DND-41 (cell line): ENCODE results near the gene PSMG1.

Source experiments
- ATAC-seq: fragments of 200-7000 bp; cut with Tn5 transposase; 3 replicates; pipeline ENCODE4 v1.9.1; 2021; ENCODE audit warnings: low read depth; ENCODE audit not compliant: insufficient read depth
- DNase-seq: peaks from one replicate; pipeline ENCODE4 v3.0.0-alpha.2; 2020
- H2AFZ ChIP-seq: 2 replicates; pipeline ENCODE4 v1.6.0; 2012; ENCODE audit warnings: low read depth, low read length
- H3K27ac ChIP-seq: 2 replicates; pipeline ENCODE4 v1.5.1; 2012; ENCODE audit warnings: low read length, inconsistent platforms
- H3K27me3 ChIP-seq: fragments of 200-600 bp; sonication (generic); 2 replicates; pipeline ENCODE4 v1.6.0; 2012; ENCODE audit warnings: low read length, mild to moderate bottlenecking, inconsistent platforms; ENCODE audit not compliant: insufficient read depth, poor library complexity
- H3K36me3 ChIP-seq: 2 replicates; pipeline ENCODE4 v1.5.1; 2012; ENCODE audit warnings: low read length, inconsistent platforms; ENCODE audit not compliant: insufficient read depth
- H3K4me1 ChIP-seq: 2 replicates; pipeline ENCODE4 v1.5.1; 2012; ENCODE audit warnings: mild to moderate bottlenecking, low read length; ENCODE audit not compliant: insufficient read depth
- H3K4me2 ChIP-seq: 2 replicates; pipeline ENCODE4 v1.6.0; 2012; ENCODE audit warnings: mild to moderate bottlenecking, moderate library complexity, low read length, inconsistent platforms; ENCODE audit not compliant: insufficient read depth
- H3K4me3 ChIP-seq, 2 experiments: fragments of 200-600 bp in 1 of 2; shearing (Covaris generic) in 1 of 2; 2 replicates each; pipeline ENCODE4 v1.5.1; 2012 to 2016; ENCODE audit warnings: inconsistent platforms in 2 of 2, low read length in 2 of 2, mild to moderate bottlenecking in 2 of 2, low read depth in 1 of 2, moderate library complexity in 1 of 2
- H3K79me2 ChIP-seq: 2 replicates; pipeline ENCODE4 v1.6.0; 2012; ENCODE audit warnings: low read length, inconsistent platforms; ENCODE audit not compliant: insufficient read depth
- H3K9ac ChIP-seq: 2 replicates; pipeline ENCODE4 v1.6.0; 2012; ENCODE audit warnings: low read depth, mild to moderate bottlenecking, inconsistent platforms, low read length, moderate library complexity
- H3K9me3 ChIP-seq: 2 replicates; pipeline ENCODE4 v1.5.1; 2012; ENCODE audit warnings: low read length, moderate library complexity, mild to moderate bottlenecking, inconsistent platforms; ENCODE audit not compliant: insufficient read depth, severe bottlenecking
- H4K20me1 ChIP-seq: 2 replicates; pipeline ENCODE4 v1.6.0; 2012; ENCODE audit warnings: low read length; ENCODE audit not compliant: insufficient read depth
- CTCF ChIP-seq: IDR thresholded peaks from 2 replicates; pipeline ENCODE4 v1.5.1; 2012; ENCODE audit warnings: borderline replicate concordance, low read length, moderate library complexity, mild to moderate bottlenecking; ENCODE audit not compliant: poor library complexity, severe bottlenecking; ENCODE audit errors: extremely low read depth
- EZH2 ChIP-seq: IDR thresholded peaks from 3 replicates; pipeline ENCODE4 v1.6.1; 2012; ENCODE audit warnings: borderline replicate concordance, low read depth, mild to moderate bottlenecking, moderate library complexity, low read length, inconsistent platforms; ENCODE audit not compliant: severe bottlenecking

The PSMG1 gene

DNA sequence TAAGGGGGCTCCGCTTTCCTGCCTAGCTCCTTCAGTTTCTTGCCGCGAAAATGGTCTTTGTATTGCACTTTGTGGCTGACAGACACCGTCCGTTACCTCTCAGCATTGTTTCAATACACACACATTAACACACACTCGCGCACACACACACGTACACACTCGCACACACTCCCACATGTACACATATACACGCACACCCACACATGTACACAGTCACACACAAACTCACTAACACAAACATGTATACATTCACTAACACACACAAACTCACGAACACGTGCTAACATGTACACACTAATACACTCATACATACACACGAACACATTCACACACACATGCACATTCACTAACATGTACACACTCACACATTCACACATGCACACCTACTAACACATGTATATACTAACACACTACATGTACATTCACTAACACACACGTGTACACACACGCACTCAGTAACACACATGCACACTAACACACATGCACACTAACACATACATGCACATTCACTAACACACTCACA is 48.9 kb downstream of the PSMG1 start:
- Histone ChIP-seq H3K79me2 (no peaks in the 10 kb centered on the region), H4K20me1 (no peaks in the 10 kb centered on the region), H3K27me3 (no peaks in the 10 kb centered on the region), H3K4me2 (no peak overlapping the region), H3K9me3 (peaks cover 8% of the 10 kb centered on the region), H3K4me1 (peaks cover 7% of the 10 kb centered on the region; the same call in 1 of the 2 replicates), H2AFZ (no peak overlapping the region), H3K36me3 (no peaks in the 10 kb centered on the region), H3K27ac (no peak overlapping the region), H3K9ac (no peak overlapping the region), H3K4me3 (no peak overlapping the region)
- ATAC-seq (no peak), DNase-seq (no peak)
- TF ChIP-seq CTCF (no peak), EZH2 (no peak)

GRCh38 chr21:39132248-39132647 is 51.0 kb downstream of the PSMG1 start:
- TF ChIP-seq EZH2 (no peak), CTCF (no peak)
- Histone ChIP-seq H3K4me1 (peaks cover 2% of the 10 kb centered on the region; the same call in 1 of the 2 replicates), H3K4me2 (no peak overlapping the region), H3K79me2 (no peaks in the 10 kb centered on the region), H4K20me1 (no peaks in the 10 kb centered on the region), H3K36me3 (no peaks in the 10 kb centered on the region), H2AFZ (no peak overlapping the region), H3K4me3 (no peak overlapping the region), H3K27me3 (no peaks in the 10 kb centered on the region), H3K9me3 (peaks cover 8% of the 10 kb centered on the region), H3K9ac (no peak overlapping the region), H3K27ac (no peak overlapping the region)
- DNase-seq (no peak), ATAC-seq (no peak)

DNA sequence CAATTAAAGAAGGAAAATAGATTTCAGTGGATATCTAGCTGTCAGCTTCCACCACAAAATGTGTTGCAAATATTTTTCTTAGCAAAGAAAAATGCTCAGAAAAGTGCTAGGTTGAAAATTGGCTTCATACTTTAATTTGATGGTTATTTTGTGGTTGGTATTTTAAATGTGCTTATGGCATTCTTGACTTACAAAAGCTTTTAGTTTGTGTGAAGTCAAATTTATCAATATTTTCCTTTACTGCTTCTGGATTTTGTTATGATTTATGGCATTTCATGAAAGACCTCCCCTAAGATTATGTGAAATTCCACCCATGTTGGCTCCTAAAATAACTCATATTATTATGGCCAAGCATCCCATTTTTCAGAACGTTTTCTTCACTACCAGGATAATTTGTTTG is 51.5 kb downstream of the PSMG1 start:
- no peaks in the 10 kb centered on the region for H4K20me1 ChIP-seq
- H3K9ac ChIP-seq = no peak overlapping the region
- TF ChIP-seq CTCF (no peak), EZH2 (no peak)
- H3K4me1 ChIP-seq = no peaks in the 10 kb centered on the region
- H3K79me2 ChIP-seq = no peaks in the 10 kb centered on the region
- ATAC-seq (no peak), DNase-seq (no peak)
- peaks cover 8% of the 10 kb centered on the region for H3K9me3 ChIP-seq
- H3K27me3 ChIP-seq = no peaks in the 10 kb centered on the region
- H3K4me3 ChIP-seq = no peak overlapping the region
- no peaks in the 10 kb centered on the region for H3K36me3 ChIP-seq
- H2AFZ ChIP-seq = no peak overlapping the region
- H3K4me2 ChIP-seq = no peak overlapping the region
- no peak overlapping the region for H3K27ac ChIP-seq

- peaks cover 20% of the 10 kb centered on the region for H3K9me3 ChIP-seq
- H3K79me2 ChIP-seq = no peaks in the 10 kb centered on the region
- DNase-seq (no peak), ATAC-seq (no peak)
- H4K20me1 ChIP-seq = no peaks in the 10 kb centered on the region
- H3K4me1 ChIP-seq = peaks cover 32% of the 10 kb centered on the region
- no peak overlapping the region for H3K4me3 ChIP-seq
- H3K27me3 ChIP-seq = no peaks in the 10 kb centered on the region
- no peak overlapping the region for H3K4me2 ChIP-seq
- no peak overlapping the region for H3K9ac ChIP-seq
- H3K36me3 ChIP-seq = no peaks in the 10 kb centered on the region
- TF ChIP-seq EZH2 (no peak), CTCF (no peak)
- no peak overlapping the region for H2AFZ ChIP-seq
- H3K27ac ChIP-seq = no peak overlapping the region
Measured at GRCh38 chr21:39127506-39127905, 55.7 kb downstream of the PSMG1 start.
